Measurements from ENCODE around the gene FAM193B.
A peak's percentile ranks its signal among the peaks of the same experiment; 100 is the strongest.

Gene FAM193B

GRCh38 chr5:177500685-177501522 is 53.5 kb downstream of the FAM193B start:
- peak; percentile 81 for DNase-seq (ENCODE audit: low spot score)

- no peak for DNase-seq (ENCODE audit: low spot score)
These were observed 54.5 kb downstream of the FAM193B start for GRCh38 chr5:177499842-177500241.

GRCh38 chr5:177498013-177498787 is 56.2 kb downstream of the FAM193B start:
- no peak for DNase-seq (ENCODE audit: low spot score)

GRCh38 chr5:177497292-177498012 is 56.9 kb downstream of the FAM193B start, which contains the start of gene PDLIM7:
Gene PDLIM7, minus strand, starts transcription at chr5:177497604. Its CDS starts 1,092 bp downstream, at chr5:177496512.
- peak; percentile 99 for DNase-seq (ENCODE audit: low spot score)

- DNase-seq (ENCODE audit: low spot score): peak; percentile 92
These were observed 57.6 kb downstream of the FAM193B start for GRCh38 chr5:177496727-177497291.

DNA sequence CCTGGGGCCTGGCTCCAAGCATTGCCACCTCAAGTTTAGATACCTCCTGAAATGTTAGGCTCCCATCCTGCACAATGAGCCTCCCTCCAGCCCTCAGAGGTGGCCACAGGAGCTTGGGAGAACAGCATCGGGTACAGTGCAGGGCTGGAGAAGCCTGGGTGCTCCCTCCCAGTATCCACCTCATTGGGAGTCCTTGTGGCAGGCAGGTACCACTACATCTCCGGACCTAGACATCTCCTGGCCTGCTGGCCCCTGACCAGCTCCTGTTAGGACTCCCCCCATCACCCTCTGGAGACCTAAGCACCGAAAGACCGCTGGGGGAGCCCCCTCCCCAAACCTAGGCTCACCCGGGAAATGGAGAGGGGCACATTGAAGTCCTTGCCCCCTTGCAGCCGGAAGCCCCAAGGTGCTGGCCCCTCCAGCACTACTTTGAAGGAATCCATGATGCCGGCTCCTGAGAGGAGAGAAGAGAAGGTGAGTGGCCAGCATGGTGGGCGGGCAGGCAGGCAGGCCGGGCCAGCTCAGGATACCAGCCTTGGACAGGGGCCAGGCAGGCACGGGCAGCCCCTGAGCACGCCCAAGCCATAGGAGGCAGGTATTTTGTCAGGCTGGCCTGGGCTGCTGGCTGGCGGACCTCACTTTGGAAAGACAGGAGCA is 58.2 kb downstream of the FAM193B start:
- peak; percentile 80 for DNase-seq (ENCODE audit: low spot score)

DNA sequence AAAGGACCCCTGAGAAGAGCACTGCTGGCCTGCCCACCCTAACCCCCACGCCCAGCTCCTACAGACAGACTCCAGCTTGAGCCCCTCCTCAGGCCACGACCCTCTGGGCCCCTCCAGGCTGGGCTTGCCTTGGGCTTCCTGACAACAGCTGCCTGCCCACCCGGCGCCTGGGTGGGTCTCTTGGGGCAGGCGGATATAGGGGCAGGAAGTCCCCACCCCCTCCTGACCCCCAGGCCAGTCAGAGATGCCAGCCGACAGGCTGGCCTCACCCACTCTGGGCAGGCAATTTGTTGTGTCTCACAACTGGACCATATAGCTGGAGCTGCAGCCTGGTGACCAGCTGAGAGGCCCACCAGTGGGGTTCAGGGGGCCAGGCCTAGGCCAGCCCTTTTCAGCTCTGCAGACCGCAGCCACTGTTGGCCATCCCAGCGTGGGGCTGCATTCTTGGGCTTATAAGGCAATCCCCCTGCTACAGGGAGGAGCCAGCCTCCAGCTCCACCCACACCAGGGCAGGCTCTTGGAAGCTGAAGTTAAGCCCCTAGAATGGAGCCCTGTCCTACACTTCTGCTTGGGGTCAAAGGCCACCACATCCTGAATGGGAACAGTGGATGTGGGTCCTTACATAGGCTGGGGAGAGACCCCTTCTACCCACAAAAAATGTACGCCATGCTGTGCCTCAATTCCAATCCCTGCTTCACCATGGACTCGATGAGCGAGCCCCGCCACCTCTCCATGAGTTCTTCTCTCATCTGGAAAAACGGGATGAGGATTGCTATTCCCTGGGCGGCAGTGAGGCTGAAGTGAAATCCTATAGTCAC is 58.9 kb downstream of the FAM193B start:
- peak; percentile 85 for DNase-seq (ENCODE audit: low spot score)

- DNase-seq (ENCODE audit: low spot score): peak; percentile 97
These were observed 59.8 kb downstream of the FAM193B start for GRCh38 chr5:177494346-177495195.

GRCh38 chr5:177493795-177494345 is 60.5 kb downstream of the FAM193B start:
- DNase-seq (ENCODE audit: low spot score): no peak

- DNase-seq (ENCODE audit: low spot score): no peak
These were observed 61.5 kb downstream of the FAM193B start for GRCh38 chr5:177492841-177493240.

GRCh38 chr5:177491983-177492746 is 62.2 kb downstream of the FAM193B start:
- DNase-seq (ENCODE audit: low spot score): no peak

DNA sequence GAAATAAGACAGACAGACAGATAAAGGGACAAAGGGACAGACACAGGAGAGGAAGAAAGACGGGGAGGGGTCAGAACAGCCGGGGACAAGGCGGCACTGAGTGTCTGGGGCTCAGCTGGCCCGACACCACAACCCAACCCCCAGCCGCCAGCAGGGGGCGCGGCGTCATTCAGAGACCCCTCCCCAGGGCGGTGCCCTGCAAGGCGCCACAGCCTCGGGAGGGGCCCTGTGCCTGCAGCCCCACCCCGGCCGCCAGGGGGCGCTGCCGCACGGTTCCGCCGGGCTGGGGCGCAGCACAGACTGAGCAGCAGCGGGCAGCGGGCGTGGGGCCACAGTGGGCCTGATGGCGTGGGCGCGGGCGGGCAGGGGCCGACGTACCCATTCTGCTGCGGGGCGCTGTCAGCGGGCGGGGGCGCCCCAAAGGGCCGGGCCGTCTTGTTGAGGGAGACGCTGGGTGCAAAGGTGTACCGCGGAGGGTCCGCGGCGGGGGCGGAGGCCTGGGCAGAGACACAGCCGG is 62.9 kb downstream of the FAM193B start:
- DNase-seq (ENCODE audit: low spot score): peak; percentile 36

DNA sequence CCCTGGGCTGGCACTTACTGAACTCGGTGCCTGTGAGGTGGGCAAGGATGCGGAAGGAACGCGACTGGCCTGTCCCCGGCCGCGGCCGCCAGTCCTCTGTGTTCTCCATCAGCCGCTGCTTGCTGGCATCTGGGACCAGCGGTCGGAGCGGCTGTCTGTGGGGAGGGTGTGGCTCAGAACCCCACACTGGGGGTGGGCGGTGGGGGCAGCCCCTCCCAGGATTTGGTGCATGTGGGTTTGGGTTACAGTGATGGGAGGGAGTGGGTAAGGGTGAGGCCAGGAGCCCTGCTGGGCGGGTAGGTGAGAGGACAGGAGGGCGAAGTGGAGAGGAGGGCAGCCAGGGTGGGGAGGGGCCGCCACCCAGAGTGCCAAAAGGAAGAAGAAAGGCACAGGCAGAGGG is 63.4 kb downstream of the FAM193B start:
- no peak for DNase-seq (ENCODE audit: low spot score)

DNA sequence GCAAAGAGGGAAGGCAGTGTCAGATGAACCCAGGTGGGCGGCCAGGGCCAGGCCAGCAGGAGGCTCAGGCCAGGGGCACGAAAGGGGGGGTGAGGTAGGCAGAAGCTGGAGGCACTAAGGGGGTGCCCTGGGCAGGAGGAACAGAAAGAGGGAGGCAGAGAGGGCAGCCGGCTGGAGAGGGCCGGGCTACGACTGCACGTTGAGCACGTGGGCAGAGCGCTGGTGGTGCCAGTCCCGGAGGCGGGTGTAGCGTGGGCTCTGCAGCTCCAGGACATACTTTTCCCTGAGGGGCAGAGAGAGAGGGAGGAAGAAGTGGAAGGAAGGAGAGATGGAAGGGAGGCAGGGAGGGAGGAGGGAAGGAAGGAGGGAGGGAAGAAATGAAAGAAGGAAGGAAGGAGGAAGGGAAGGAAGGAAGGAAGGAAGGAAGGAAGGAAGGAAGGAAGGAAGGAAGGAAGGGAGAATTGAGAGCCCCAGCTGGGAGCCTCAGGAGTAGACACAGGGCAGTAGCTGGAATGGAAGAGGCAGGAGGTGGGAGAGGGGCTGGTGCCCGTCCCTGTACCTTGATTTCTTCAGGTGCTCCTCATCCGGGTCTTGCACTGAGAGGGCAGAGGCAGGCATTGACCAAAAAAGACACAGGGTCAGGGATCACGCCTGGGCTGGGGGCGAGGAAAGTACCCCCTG is 63.9 kb downstream of the FAM193B start:
- no peak for DNase-seq (ENCODE audit: low spot score)

- no peak for DNase-seq (ENCODE audit: low spot score)
These were observed 65.1 kb downstream of the FAM193B start for GRCh38 chr5:177489119-177489716.

DNA sequence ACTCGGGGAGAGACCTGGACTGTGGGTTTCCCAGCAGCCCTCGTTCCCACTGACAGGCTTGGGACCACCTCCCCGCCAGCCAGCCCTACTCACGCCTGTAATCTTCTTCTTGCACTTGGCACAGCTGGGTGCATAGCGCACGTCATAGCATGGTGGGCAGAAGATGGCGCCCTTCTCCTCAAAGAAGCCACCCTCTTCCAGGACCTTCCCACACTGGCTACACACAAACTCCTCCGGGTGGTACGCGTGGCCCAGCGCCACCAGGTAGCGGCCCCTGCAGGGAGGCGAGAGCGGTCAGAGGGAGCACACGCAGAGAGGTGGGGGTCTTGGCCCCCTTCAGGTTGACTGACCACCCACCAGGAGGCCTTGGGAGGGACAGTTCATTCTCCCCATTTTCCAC is 66.4 kb downstream of the FAM193B start:
- DNase-seq (ENCODE audit: low spot score): no peak

- DNase-seq (ENCODE audit: low spot score): no peak
These were observed 67.2 kb downstream of the FAM193B start for GRCh38 chr5:177487144-177487543.
